Type B pancreatic cell (in vitro differentiated cells): ENCODE measurements around the gene OSCP1. TPM values are rescaled to one million over a fixed set of nuclear protein-coding genes. Genes with fewer than 3 reads are reported as not detected.
A peak's percentile ranks its signal among the peaks of the same experiment; 100 is the strongest.

Source experiments
- DNase-seq: peaks from one replicate; pipeline ENCODE4 v3.0.0; 2021; ENCODE audit warnings: mixed read lengths; ENCODE audit not compliant: unreplicated experiment; ENCODE audit errors: extremely low spot score
- H3K27ac Mint-ChIP-seq: 2 replicates; pipeline ENCODE4 v1.8.0; 2021; ENCODE audit warnings: mild to moderate bottlenecking, mixed read lengths
- H3K27me3 Mint-ChIP-seq: 2 replicates; pipeline ENCODE4 v1.8.0; 2021; ENCODE audit warnings: mixed read lengths
- H3K36me3 Mint-ChIP-seq: 2 replicates; pipeline ENCODE4 v1.8.0; 2021; ENCODE audit warnings: mixed read lengths
- H3K4me1 Mint-ChIP-seq: one replicate; pipeline ENCODE4 v1.8.0; 2021; ENCODE audit warnings: mixed read lengths; ENCODE audit not compliant: unreplicated experiment
- H3K4me3 Mint-ChIP-seq: 2 replicates; pipeline ENCODE4 v1.8.0; 2021; ENCODE audit warnings: mild to moderate bottlenecking, mixed read lengths
- H3K9me3 Mint-ChIP-seq: 2 replicates; pipeline ENCODE4 v1.8.0; 2021; ENCODE audit warnings: mixed read lengths
- total RNA-seq: library from RNA; stranded (reverse); gene quantifications from 2 replicates; pipeline ENCODE4 v1.2.1, GENCODE V29; 2021; ENCODE audit warnings: low replicate concordance
- TF ChIP-seq, protein P1 (sequence below): fragments of 200-600 bp; sonication (generic); conservative IDR thresholded peaks from 2 replicates; pipeline ENCODE4 v1.5.0; 2021; ENCODE audit warnings: antibody characterized with exemption, mild to moderate bottlenecking

The OSCP1 gene
- total RNA-seq, 1 donor from 2014 or later = 15.3 TPM

- Mint-ChIP-seq H3K27ac (no peak overlapping the region), H3K9me3 (no peaks in the 10 kb centered on the region), H3K36me3 (peaks cover 5% of the 10 kb centered on the region), H3K4me1 (peaks cover 6% of the 10 kb centered on the region), H3K27me3 (no peaks in the 10 kb centered on the region), H3K4me3 (no peak overlapping the region)
- no peak for DNase-seq
- TF ChIP-seq, protein P1, sequence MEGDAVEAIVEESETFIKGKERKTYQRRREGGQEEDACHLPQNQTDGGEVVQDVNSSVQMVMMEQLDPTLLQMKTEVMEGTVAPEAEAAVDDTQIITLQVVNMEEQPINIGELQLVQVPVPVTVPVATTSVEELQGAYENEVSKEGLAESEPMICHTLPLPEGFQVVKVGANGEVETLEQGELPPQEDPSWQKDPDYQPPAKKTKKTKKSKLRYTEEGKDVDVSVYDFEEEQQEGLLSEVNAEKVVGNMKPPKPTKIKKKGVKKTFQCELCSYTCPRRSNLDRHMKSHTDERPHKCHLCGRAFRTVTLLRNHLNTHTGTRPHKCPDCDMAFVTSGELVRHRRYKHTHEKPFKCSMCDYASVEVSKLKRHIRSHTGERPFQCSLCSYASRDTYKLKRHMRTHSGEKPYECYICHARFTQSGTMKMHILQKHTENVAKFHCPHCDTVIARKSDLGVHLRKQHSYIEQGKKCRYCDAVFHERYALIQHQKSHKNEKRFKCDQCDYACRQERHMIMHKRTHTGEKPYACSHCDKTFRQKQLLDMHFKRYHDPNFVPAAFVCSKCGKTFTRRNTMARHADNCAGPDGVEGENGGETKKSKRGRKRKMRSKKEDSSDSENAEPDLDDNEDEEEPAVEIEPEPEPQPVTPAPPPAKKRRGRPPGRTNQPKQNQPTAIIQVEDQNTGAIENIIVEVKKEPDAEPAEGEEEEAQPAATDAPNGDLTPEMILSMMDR = no peak
Observed at GRCh38 chr1:36406440-36406839, 43.8 kb downstream of the OSCP1 start.

- DNase-seq = no peak
- TF ChIP-seq, protein P1 = no peak
- H3K9me3 Mint-ChIP-seq = no peaks in the 10 kb centered on the region
- no peaks in the 10 kb centered on the region for H3K36me3 Mint-ChIP-seq
- peak overlapping the region; percentile 68 for H3K4me3 Mint-ChIP-seq
- H3K27me3 Mint-ChIP-seq = no peaks in the 10 kb centered on the region
- peaks cover 23% of the 10 kb centered on the region for H3K4me1 Mint-ChIP-seq
- H3K27ac Mint-ChIP-seq = peak overlapping the region; percentile 10
Observed at GRCh38 chr1:36402504-36402890, 47.8 kb downstream of the OSCP1 start.

GRCh38 chr1:36401602-36402503, 48.4 kb downstream of the OSCP1 start:
- DNase-seq = no peak
- no peaks in the 10 kb centered on the region for H3K27me3 Mint-ChIP-seq
- peak overlapping the region; percentile 87 for H3K4me3 Mint-ChIP-seq
- peaks cover 28% of the 10 kb centered on the region for H3K4me1 Mint-ChIP-seq
- TF ChIP-seq, protein P1 = no peak
- H3K27ac Mint-ChIP-seq = peak overlapping the region; percentile 91
- no peaks in the 10 kb centered on the region for H3K36me3 Mint-ChIP-seq
- no peaks in the 10 kb centered on the region for H3K9me3 Mint-ChIP-seq

- peak; percentile 86 for DNase-seq
- no peaks in the 10 kb centered on the region for H3K27me3 Mint-ChIP-seq
- H3K4me3 Mint-ChIP-seq = peak overlapping the region; percentile 87
- no peaks in the 10 kb centered on the region for H3K36me3 Mint-ChIP-seq
- peak overlapping the region; percentile 91 for H3K27ac Mint-ChIP-seq
- no peaks in the 10 kb centered on the region for H3K9me3 Mint-ChIP-seq
- peaks cover 28% of the 10 kb centered on the region for H3K4me1 Mint-ChIP-seq
- TF ChIP-seq, protein P1 = peak; percentile 12
Observed at GRCh38 chr1:36400825-36401601, 49.2 kb downstream of the OSCP1 start.

- Mint-ChIP-seq H3K9me3 (no peaks in the 10 kb centered on the region), H3K4me3 (peak overlapping the region; percentile 87), H3K4me1 (peaks cover 28% of the 10 kb centered on the region), H3K36me3 (no peaks in the 10 kb centered on the region), H3K27me3 (no peaks in the 10 kb centered on the region), H3K27ac (peak overlapping the region; percentile 91)
- no peak for DNase-seq
- TF ChIP-seq, protein P1 = no peak
Observed at GRCh38 chr1:36400514-36400824, 49.8 kb downstream of the OSCP1 start.
